SJSA1 (cell line): ENCODE data around the gene TMEM190. TPM values are rescaled to one million over a fixed set of nuclear protein-coding genes. Genes with fewer than 3 reads are reported as not detected.
"Not testable (repeated sequence)": the region's sequence is repeated elsewhere in the genome, so short reads cannot be mapped to it uniquely, and the experiment has no call there.

Source experiments
- DNase-seq, 2 experiments: peaks; one replicate each; pipeline ENCODE4 v3.0.0-alpha.2; 2015 to 2020; ENCODE audit warnings: low spot score in 2 of 2, low read depth in 1 of 2
- H3K27ac ChIP-seq: fragments of 250-450 bp; sonication (Bioruptor Pico); 2 replicates; pipeline ENCODE4 v1.5.1; 2020; ENCODE audit warnings: mild to moderate bottlenecking, moderate library complexity
- H3K27me3 ChIP-seq: fragments of 250-450 bp; sonication (Bioruptor Pico); replicated peaks from 2 replicates; pipeline ENCODE4 v1.5.1; 2020; ENCODE audit warnings: mild to moderate bottlenecking, moderate library complexity
- H3K36me3 ChIP-seq: fragments of 250-450 bp; sonication (Bioruptor Pico); 2 replicates; pipeline ENCODE4 v1.5.1; 2020; ENCODE audit warnings: mild to moderate bottlenecking
- H3K4me1 ChIP-seq: fragments of 250-450 bp; sonication (Bioruptor Pico); replicated peaks from 2 replicates; pipeline ENCODE4 v1.6.1; 2021; ENCODE audit warnings: mild to moderate bottlenecking
- H3K4me3 ChIP-seq: fragments of 250-450 bp; sonication (Bioruptor Pico); 2 replicates; pipeline ENCODE4 v1.5.1; 2020; ENCODE audit warnings: mild to moderate bottlenecking
- H3K9me3 ChIP-seq: fragments of 250-450 bp; sonication (Bioruptor Pico); replicated peaks from 2 replicates; pipeline ENCODE4 v1.5.1; 2020; ENCODE audit warnings: mild to moderate bottlenecking
- total RNA-seq: library from RNA; depleted of rRNA; stranded (reverse); fragments of >200 nt; shearing (Covaris generic); gene quantifications from 2 replicates; pipeline ENCODE4 v1.2.3, GENCODE V29; 2014; rRNA removed

TMEM190 gene
- total RNA-seq, 1 experiment from 2014 or later: not detected

- Histone ChIP-seq H3K9me3 (no peaks in the 10 kb centered on the region), H3K27ac (no peak overlapping the region), H3K4me3 (no peak overlapping the region), H3K36me3 (no peaks in the 10 kb centered on the region), H3K27me3 (peaks cover 16% of the 10 kb centered on the region), H3K4me1 (no peaks in the 10 kb centered on the region)
- no peak for DNase-seq
Observed at GRCh38 chr19:55419624-55420236, 43.1 kb downstream of the TMEM190 start.

- H3K36me3 ChIP-seq, H3K27ac ChIP-seq, DNase-seq, H3K4me1 ChIP-seq, H3K9me3 ChIP-seq, H3K4me3 ChIP-seq: not testable (repeated sequence)
- peaks cover 25% of the 10 kb centered on the region for H3K27me3 ChIP-seq
Observed at GRCh38 chr19:55421281-55421680, 44.7 kb downstream of the TMEM190 start.

- peaks cover 25% of the 10 kb centered on the region for H3K27me3 ChIP-seq
- H3K4me3 ChIP-seq: no peak overlapping the region
- H3K36me3 ChIP-seq: no peaks in the 10 kb centered on the region
- H3K4me1 ChIP-seq: no peaks in the 10 kb centered on the region
- DNase-seq: no peak
- H3K27ac ChIP-seq: no peak overlapping the region
- no peaks in the 10 kb centered on the region for H3K9me3 ChIP-seq
Observed at GRCh38 chr19:55423225-55424005, 46.8 kb downstream of the TMEM190 start.

DNA sequence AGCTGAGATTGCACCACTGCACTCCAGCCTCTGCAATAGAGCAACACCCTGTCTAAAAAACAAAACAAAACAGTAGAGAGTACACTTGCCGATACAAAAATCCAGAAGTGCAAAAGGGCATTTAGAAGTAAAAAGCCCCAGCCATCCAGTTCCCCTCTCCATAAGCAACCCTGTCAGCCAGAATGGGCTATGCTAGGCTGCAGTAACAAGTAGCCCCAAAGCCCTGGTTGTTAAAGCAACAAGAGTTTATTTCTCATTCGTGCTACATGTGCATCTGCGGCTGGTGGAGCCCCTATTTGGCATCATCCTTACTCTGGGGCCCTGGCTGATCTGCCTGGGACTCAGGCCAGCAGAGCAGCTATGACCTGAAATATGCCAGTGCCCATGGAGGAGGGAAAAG is 47.9 kb downstream of the TMEM190 start:
- DNase-seq: no peak
- Histone ChIP-seq H3K27me3 (peaks cover 25% of the 10 kb centered on the region), H3K36me3 (no peaks in the 10 kb centered on the region), H3K27ac (no peak overlapping the region), H3K4me1 (no peaks in the 10 kb centered on the region), H3K9me3 (no peaks in the 10 kb centered on the region), H3K4me3 (no peak overlapping the region)

DNA sequence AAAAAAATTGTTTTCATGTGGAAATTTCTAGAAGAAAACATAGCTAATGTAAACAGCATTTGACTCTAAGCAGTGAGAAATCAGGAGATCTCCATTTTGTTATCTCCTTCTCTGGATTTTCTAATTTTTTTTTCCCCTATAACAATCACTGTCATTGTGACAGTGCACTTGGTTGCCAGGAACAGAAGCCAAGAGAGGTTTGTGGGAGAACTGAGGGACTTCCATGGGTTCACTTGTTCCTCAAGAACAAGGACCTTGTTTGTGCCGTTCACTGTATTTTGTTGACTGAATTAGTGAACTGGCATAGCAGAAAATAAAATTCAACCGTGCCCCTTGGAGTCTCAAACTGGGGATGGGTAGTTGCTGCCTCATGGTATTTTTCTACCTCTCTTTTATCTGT is 49.4 kb downstream of the TMEM190 start:
- Histone ChIP-seq H3K27ac (no peak overlapping the region), H3K9me3 (no peaks in the 10 kb centered on the region), H3K4me1 (no peaks in the 10 kb centered on the region), H3K4me3 (no peak overlapping the region), H3K27me3 (peaks cover 20% of the 10 kb centered on the region), H3K36me3 (no peaks in the 10 kb centered on the region)
- no peak for DNase-seq

Other genes with a start within 250 kb of the TMEM190 start
- 0.34 and 3.4 TPM in 2 replicates for gene TNNT1, start 227.6 kb upstream of the TMEM190 start, total RNA-seq
- gene TNNI3, start 219.1 kb upstream of the TMEM190 start, total RNA-seq: not detected in 2 replicates
- gene DNAAF3, start 210.2 kb upstream of the TMEM190 start, total RNA-seq: 0.18 and 3.2 TPM in 2 replicates
- not detected in 2 replicates for gene SYT5, start 196.5 kb upstream of the TMEM190 start, total RNA-seq
- 1.4 and 2.0 TPM in 2 replicates for gene PTPRH, start 167.3 kb upstream of the TMEM190 start, total RNA-seq
- 0.94 and 1.8 TPM in 2 replicates for gene TMEM86B, start 148.1 kb upstream of the TMEM190 start, total RNA-seq
- 33.6 and 48.0 TPM in 2 replicates for gene PPP6R1, start 117.8 kb upstream of the TMEM190 start, total RNA-seq
- gene HSPBP1, start 96.7 kb upstream of the TMEM190 start, total RNA-seq: 43.5 and 51.4 TPM in 2 replicates
- gene BRSK1, start 92.8 kb upstream of the TMEM190 start, total RNA-seq: 8.5 and 10.3 TPM in 2 replicates
- gene TMEM150B, start 51.5 kb upstream of the TMEM190 start, total RNA-seq: not detected in 2 replicates
- 4.0 and 6.8 TPM in 2 replicates for gene KMT5C, start 37.0 kb upstream of the TMEM190 start, total RNA-seq
- 0.11 TPM in 1 of 2 replicates, not detected in the other for gene COX6B2, start 22.1 kb upstream of the TMEM190 start, total RNA-seq
- gene GARIN5B, start 13.6 kb upstream of the TMEM190 start, total RNA-seq: 0.03 TPM in 1 of 2 replicates, not detected in the other
- 116 and 141 TPM in 2 replicates for gene IL11, start 6.4 kb upstream of the TMEM190 start, total RNA-seq
- not detected in 2 replicates for gene TMEM238, start 7.5 kb downstream of the TMEM190 start, total RNA-seq
- gene RPL28, start 9.1 kb downstream of the TMEM190 start, total RNA-seq: 243 and 543 TPM in 2 replicates
- 509 and 518 TPM in 2 replicates for gene UBE2S, start 31.0 kb downstream of the TMEM190 start, total RNA-seq
- not detected in 2 replicates for gene SHISA7, start 66.5 kb downstream of the TMEM190 start, total RNA-seq
- 71.7 and 97.3 TPM in 2 replicates for gene ISOC2, start 84.8 kb downstream of the TMEM190 start, total RNA-seq
- gene C19orf85, start 87.9 kb downstream of the TMEM190 start, total RNA-seq: not detected in 2 replicates
- 1.1 and 4.1 TPM in 2 replicates for gene ZNF628, start 99.8 kb downstream of the TMEM190 start, total RNA-seq
- gene NAT14, start 108.4 kb downstream of the TMEM190 start, total RNA-seq: 10.9 and 12.1 TPM in 2 replicates
- not detected in 2 replicates for gene SSC5D, start 111.6 kb downstream of the TMEM190 start, total RNA-seq
- not detected in 2 replicates for gene SBK2, start 160.3 kb downstream of the TMEM190 start, total RNA-seq
- gene SBK3, start 168.7 kb downstream of the TMEM190 start, total RNA-seq: 0.32 TPM in 1 of 2 replicates, not detected in the other
- gene ZNF579, start 204.0 kb downstream of the TMEM190 start, total RNA-seq: 7.2 and 12.7 TPM in 2 replicates
- gene FIZ1, start 222.7 kb downstream of the TMEM190 start, total RNA-seq: 2.4 and 5.4 TPM in 2 replicates
- 3.8 and 15.5 TPM in 2 replicates for gene ZNF524, start 223.5 kb downstream of the TMEM190 start, total RNA-seq
- 0.63 and 1.4 TPM in 2 replicates for gene ZNF865, start 228.8 kb downstream of the TMEM190 start, total RNA-seq
- gene ZNF784, start 247.7 kb downstream of the TMEM190 start, total RNA-seq: 4.7 and 10.2 TPM in 2 replicates